ENCODE data around the gene ANXA7.

GRCh38 chr10:73410897-73411296 is 3.0 kb downstream of the ANXA7 start:
- no peak for TF ChIP-seq CTCF (IDR thresholded peaks at IDR 0.05; ENCODE audit: low read depth, low read length)
- TF ChIP-seq, protein P1, sequence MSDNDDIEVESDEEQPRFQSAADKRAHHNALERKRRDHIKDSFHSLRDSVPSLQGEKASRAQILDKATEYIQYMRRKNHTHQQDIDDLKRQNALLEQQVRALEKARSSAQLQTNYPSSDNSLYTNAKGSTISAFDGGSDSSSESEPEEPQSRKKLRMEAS (IDR thresholded peaks at IDR 0.05; ENCODE audit: low read depth, low read length), result no peak
- TF ChIP-seq POLR2A (IDR thresholded peaks at IDR 0.05; ENCODE audit: extremely low read depth, insufficient read length), result no peak
- TF ChIP-seq MYC (IDR thresholded peaks at IDR 0.05; ENCODE audit: low read depth, low read length), result no peak
